GM21786 (cell line): ENCODE data around the gene ZFR.
A peak's percentile ranks its signal among the peaks of the same experiment; 100 is the strongest.
"Not testable (repeated sequence)": the region's sequence is repeated elsewhere in the genome, so short reads cannot be mapped to it uniquely, and the experiment has no call there.

Source experiments
- ATAC-seq: cut with Tn5 transposase; IDR thresholded peaks from one replicate; pipeline ENCODE4 v1.9.1; 2021; ENCODE audit not compliant: unreplicated experiment

Gene ZFR

GRCh38 chr5:32452316-32452715 is 7.8 kb upstream of the ZFR start:
- ATAC-seq, result not testable (repeated sequence)

- no peak for ATAC-seq
Measured at GRCh38 chr5:32450952-32451351, 6.4 kb upstream of the ZFR start.

GRCh38 chr5:32449262-32449661 is 4.7 kb upstream of the ZFR start:
- no peak for ATAC-seq

GRCh38 chr5:32446630-32447029 is 2.1 kb upstream of the ZFR start:
- ATAC-seq, result no peak

- no peak for ATAC-seq
Measured at GRCh38 chr5:32445831-32446614, 1.5 kb upstream of the ZFR start.

- ATAC-seq, result no peak
Measured at GRCh38 chr5:32445287-32445758, 783 bp upstream of the ZFR start.

GRCh38 chr5:32443541-32444430 is 754 bp downstream of the ZFR start:
- peak; percentile 31 for ATAC-seq

- peak; percentile 30 for ATAC-seq
Measured at GRCh38 chr5:32443145-32443540, 1.4 kb downstream of the ZFR start.

GRCh38 chr5:32439086-32439642 is 5.4 kb downstream of the ZFR start:
- no peak for ATAC-seq

- ATAC-seq, result no peak
Measured at GRCh38 chr5:32436553-32437242, 7.8 kb downstream of the ZFR start.

- no peak for ATAC-seq
Measured at GRCh38 chr5:32435383-32435782, 9.2 kb downstream of the ZFR start.

- ATAC-seq, result no peak
Measured at GRCh38 chr5:32434221-32434620, 10.3 kb downstream of the ZFR start.

- ATAC-seq, result no peak
Measured at GRCh38 chr5:32432633-32433032, 11.9 kb downstream of the ZFR start.

GRCh38 chr5:32430825-32431224 is 13.7 kb downstream of the ZFR start:
- not testable (repeated sequence) for ATAC-seq

GRCh38 chr5:32428426-32428825 is 16.1 kb downstream of the ZFR start:
- ATAC-seq, result no peak

- ATAC-seq, result no peak
Measured at GRCh38 chr5:32426440-32427151, 17.9 kb downstream of the ZFR start.

GRCh38 chr5:32422697-32423096 is 21.8 kb downstream of the ZFR start:
- ATAC-seq, result no peak

GRCh38 chr5:32421075-32421474 is 23.5 kb downstream of the ZFR start:
- no peak for ATAC-seq

GRCh38 chr5:32420506-32420905 is 24.0 kb downstream of the ZFR start:
- ATAC-seq, result no peak

GRCh38 chr5:32419791-32420190 is 24.7 kb downstream of the ZFR start:
- ATAC-seq, result no peak
